Left lobe of liver (tissue), 2 donors: ENCODE measurements around the gene USP32. TPM values are rescaled to one million over a fixed set of nuclear protein-coding genes. Genes with fewer than 3 reads are reported as not detected.
A peak's percentile ranks its signal among the peaks of the same experiment; 100 is the strongest.
"Not testable (repeated sequence)": the region's sequence is repeated elsewhere in the genome, so short reads cannot be mapped to it uniquely, and the experiment has no call there.

Experiments used
- ATAC-seq: fragments of 200-7000 bp; cut with Tn5 transposase; one replicate; pipeline ENCODE4 v1.9.1; 2020; ENCODE audit warnings: mild to moderate bottlenecking, moderate library complexity
- DNase-seq: peaks from one replicate; pipeline ENCODE4 v3.0.0-alpha.2; 2020; ENCODE audit warnings: low spot score
- total RNA-seq: library from RNA; stranded (reverse); gene quantifications from one replicate; pipeline ENCODE4 v1.2.1, GENCODE V29; 2021
- donor health status: DM: no; HTN: no; CAD: no; lungs with moderate emphysema.
- donor health status: DM: no; HTN: yes; CAD: no.

The USP32 gene
- total RNA-seq, 1 donor from 2014 or later, result 25.9 TPM

GRCh38 chr17:60248618-60249289 lies 143.2 kb downstream of the USP32 start:
- no peak for DNase-seq
- ATAC-seq, result no peak

- DNase-seq, result no peak
- ATAC-seq, result no peak
Measured at GRCh38 chr17:60247836-60248461, 144.0 kb downstream of the USP32 start.

DNA sequence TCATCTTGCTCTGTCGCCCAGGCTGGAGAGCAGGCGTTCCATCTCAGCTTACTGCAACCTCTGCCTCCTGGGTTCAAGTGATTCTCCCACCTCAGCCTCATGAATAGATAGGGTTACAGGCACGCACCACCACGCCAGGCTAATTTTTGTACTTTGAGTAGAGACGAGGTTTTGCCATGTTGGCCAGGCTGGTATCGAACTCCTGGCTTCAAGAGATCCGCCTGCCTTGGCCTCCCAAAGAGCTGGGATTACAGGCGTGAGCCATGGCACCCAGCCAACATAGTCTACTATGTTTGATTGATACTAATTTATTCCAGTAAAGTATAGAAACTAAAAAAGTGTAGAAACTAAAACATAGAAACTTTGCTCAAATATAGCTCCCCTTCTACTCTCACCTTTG lies 147.3 kb downstream of the USP32 start:
- no peak for DNase-seq

DNA sequence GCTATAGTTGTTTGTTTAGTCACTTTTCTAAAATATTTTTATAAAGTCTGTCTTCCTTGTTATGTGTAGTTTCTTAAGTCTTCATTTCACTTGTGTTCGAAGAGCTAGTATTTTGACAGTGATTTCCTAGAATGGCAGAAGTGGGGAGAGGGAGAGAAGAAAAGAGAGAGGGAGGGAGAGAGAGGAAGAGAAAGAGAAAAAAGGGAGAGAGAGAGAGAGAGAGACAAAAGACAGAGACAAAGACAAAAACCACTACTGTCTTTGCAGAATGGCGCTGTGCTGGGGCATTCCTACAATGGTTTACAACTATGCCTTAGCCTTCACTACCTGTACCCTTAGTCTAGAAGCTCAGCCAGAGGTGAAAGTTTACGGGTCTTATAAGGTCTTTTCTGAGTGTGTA lies 151.6 kb downstream of the USP32 start:
- ATAC-seq (no peak), DNase-seq (no peak)

More for the DNA sequence above, 147.3 kb downstream of the USP32 start:
- ATAC-seq, result no peak

DNA sequence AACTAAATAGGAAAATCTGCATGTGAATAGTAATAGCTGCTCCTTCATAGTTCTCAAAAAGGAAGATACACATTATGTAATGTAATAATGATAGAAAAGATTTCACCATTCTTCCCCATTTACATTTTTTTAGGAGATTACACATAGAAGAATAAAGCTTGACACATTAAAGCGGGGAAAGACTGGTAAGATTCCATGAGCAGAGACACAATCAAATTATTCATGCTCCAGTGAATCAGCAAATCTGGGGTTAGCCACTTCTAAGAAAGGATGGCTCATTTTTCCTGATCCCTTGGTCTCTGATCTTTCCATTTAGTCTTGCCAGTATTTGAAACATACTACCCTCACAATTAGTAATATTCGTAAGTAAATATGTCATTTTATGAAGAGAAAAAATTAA lies 160.2 kb downstream of the USP32 start:
- ATAC-seq (no peak), DNase-seq (no peak)

DNA sequence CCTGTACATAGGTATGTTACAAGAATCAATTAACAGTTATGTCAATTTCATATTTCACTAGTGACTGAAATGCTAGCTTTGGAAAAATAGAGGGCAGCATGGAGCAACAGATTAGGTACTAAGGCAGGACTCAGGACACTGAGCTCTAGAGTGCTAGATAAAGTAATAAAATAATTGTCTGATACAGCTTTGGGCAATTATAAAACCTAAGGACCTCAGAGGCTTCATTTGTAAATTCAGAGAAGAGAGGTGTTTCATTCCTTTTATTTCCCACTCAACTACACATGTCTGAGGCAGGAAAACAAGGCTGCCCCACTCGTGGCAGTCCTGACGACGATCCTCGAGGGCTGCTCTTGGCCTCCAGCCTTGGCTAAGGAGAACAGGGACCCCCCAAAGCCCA lies 160.7 kb downstream of the USP32 start:
- DNase-seq (no peak), ATAC-seq (peak; percentile 72)

- no peak for DNase-seq
- no peak for ATAC-seq
Measured at GRCh38 chr17:60230358-60230757, 161.6 kb downstream of the USP32 start.

- no peak for DNase-seq
- ATAC-seq, result no peak
Measured at GRCh38 chr17:60229188-60229802, 162.6 kb downstream of the USP32 start.

GRCh38 chr17:60227276-60227675 lies 164.7 kb downstream of the USP32 start:
- not testable (repeated sequence) for DNase-seq, ATAC-seq

GRCh38 chr17:60224064-60224463 lies 167.9 kb downstream of the USP32 start:
- ATAC-seq (no peak), DNase-seq (no peak)

DNA sequence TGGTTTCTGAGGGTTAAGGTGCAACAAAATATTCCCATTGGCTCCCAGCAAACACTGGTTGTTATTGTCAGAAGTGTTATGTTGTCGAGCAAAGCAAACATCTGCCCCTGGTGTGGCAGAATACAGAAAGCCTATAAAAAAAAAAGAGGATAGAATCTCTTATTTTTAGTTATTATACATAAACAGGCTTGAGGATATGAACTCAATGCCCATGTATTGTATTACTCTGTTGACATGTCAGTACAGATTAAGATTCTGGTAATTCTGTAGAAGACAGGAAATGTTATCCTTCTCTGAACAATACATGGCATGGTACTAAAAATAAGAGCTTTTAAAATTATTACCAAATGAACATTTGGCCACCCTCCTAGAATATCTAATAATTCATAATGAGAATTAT lies 168.5 kb downstream of the USP32 start:
- ATAC-seq (no peak), DNase-seq (no peak)

DNA sequence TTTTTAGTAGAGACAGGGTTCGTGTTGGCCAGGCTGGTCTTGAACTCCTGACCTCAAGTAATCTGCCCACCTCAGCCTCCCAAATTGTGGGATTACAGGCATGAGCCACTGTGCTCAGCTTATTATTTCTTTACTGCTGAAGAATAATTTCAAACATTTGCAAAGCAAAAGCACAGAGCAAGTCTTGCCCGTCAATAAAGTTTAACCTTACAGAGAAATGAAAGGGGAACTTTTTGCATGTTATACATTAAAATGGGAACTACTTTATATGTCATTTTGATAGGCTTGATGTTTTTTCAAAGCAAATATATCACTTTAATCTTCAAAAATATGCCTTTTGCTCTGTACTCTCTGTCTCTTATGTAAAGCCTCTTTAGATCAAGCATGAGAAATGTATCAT lies 173.2 kb downstream of the USP32 start:
- DNase-seq, ATAC-seq: not testable (repeated sequence)

DNA sequence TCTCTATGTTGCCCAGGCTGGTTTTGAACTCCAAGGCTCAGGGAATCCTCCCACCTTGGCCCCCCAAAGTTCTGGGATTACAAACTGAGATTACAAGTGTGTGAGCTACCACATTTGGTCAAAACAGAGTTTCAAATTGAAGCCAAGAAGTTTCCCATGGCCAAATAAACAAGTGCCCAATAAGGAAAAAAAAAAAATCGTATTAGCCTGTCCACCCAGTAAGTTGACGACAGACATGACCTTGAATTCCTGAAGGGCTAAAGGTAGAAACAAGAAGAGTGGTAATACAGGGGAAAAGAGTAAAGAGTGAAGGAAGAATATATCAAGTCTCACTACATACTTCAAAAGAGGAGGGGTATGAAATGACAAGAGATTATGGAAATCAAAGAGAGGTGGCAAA lies 176.0 kb downstream of the USP32 start:
- DNase-seq, ATAC-seq: not testable (repeated sequence)

- ATAC-seq, DNase-seq: not testable (repeated sequence)
Measured at GRCh38 chr17:60211282-60211681, 180.7 kb downstream of the USP32 start.

- ATAC-seq, DNase-seq: not testable (repeated sequence)
Measured at GRCh38 chr17:60208302-60208701, 183.6 kb downstream of the USP32 start.

DNA sequence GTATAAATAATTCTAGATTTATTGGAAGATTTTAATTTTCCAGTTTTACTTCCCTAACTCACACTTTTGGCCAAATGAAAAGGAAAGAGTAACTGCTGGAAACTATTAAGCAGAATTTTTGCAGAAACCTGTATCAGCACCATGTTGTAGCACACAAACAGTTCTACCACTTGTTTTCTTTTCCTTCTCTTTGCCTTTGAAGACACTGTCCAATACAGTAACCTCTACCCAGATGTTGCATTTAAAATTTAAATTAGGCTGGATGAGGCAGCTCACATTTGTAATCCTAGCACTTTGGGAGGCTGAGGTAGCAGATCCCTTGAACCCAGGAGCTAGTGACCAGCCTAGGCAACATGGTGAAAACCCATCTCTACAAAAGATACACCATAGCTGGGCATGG lies 186.2 kb downstream of the USP32 start:
- ATAC-seq, DNase-seq: not testable (repeated sequence)

GRCh38 chr17:60198630-60199029 lies 193.3 kb downstream of the USP32 start:
- ATAC-seq, DNase-seq: not testable (repeated sequence)

- not testable (repeated sequence) for DNase-seq, ATAC-seq
Measured at GRCh38 chr17:60194141-60194540, 197.8 kb downstream of the USP32 start.

GRCh38 chr17:60193482-60193881 lies 198.5 kb downstream of the USP32 start:
- DNase-seq, result no peak
- ATAC-seq, result no peak

DNA sequence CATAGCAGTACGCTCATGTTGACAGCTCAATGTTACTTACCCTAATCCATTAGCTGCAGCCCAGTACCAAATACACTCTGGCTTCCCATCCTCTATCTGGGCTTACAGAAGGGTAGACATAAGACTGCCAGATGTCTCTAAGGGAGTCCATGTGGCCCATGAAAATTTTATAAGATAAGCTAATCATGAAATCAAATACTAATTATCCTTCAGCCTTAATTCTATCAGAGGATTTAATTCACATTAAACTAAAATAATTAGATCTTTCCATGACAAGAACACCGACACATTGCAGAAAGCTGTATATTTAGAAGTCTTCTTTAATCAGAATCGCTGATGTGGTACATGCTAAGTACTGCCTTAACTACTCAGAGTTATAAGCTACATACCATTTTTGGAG lies 198.9 kb downstream of the USP32 start:
- ATAC-seq, DNase-seq: not testable (repeated sequence)

GRCh38 chr17:60190032-60190431 lies 201.9 kb downstream of the USP32 start:
- ATAC-seq, result not testable (repeated sequence)

DNA sequence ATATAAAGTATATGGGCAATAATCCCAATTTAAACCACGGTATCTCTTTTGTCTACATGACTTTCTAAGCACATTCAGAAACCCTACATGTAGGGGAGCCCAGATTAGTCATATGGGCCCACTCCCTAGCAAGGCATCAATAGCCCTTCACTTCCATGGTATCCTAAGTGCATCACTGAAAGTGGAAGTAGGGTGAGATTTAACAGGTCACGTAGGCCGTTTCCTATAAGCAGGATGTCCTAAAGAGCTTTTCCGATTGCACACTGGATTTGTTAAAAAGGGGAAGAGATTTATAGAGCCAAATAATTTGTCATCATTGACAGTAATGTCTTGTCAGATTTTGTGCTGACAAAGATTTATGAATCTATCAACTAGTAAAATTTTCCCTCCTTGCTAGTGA lies 203.2 kb downstream of the USP32 start:
- peak; percentile 16 for ATAC-seq
- no peak for DNase-seq

More at GRCh38 chr17:60190032-60190431, 201.9 kb downstream of the USP32 start:
- not testable (repeated sequence) for DNase-seq
